Globus pallidus (tissue), 1 donor: Measurements from ENCODE around the gene LDB2.

ENCODE experiments used
- DNase-seq: peaks from one replicate; pipeline ENCODE4 v3.0.0-alpha.2; 2015; ENCODE audit warnings: low spot score

LDB2 gene

GRCh38 chr4:16685536-16685935, 212.9 kb downstream of the LDB2 start:
- DNase-seq = no peak

- DNase-seq = no peak
These were observed 213.5 kb downstream of the LDB2 start for GRCh38 chr4:16684935-16685334.

GRCh38 chr4:16684097-16684496, 214.3 kb downstream of the LDB2 start:
- DNase-seq = no peak

- no peak for DNase-seq
These were observed 215.5 kb downstream of the LDB2 start for GRCh38 chr4:16682975-16683374.

GRCh38 chr4:16677001-16677944, 221.2 kb downstream of the LDB2 start:
- DNase-seq = no peak

GRCh38 chr4:16676230-16676770, 222.1 kb downstream of the LDB2 start:
- no peak for DNase-seq

- no peak for DNase-seq
These were observed 224.4 kb downstream of the LDB2 start for GRCh38 chr4:16674082-16674481.

- DNase-seq = no peak
These were observed 226.0 kb downstream of the LDB2 start for GRCh38 chr4:16672421-16672820.

GRCh38 chr4:16671741-16672140, 226.7 kb downstream of the LDB2 start:
- DNase-seq = no peak

GRCh38 chr4:16670727-16671126, 227.7 kb downstream of the LDB2 start:
- no peak for DNase-seq

- no peak for DNase-seq
These were observed 229.4 kb downstream of the LDB2 start for GRCh38 chr4:16669036-16669435.

GRCh38 chr4:16668488-16668887, 230.0 kb downstream of the LDB2 start:
- no peak for DNase-seq

- DNase-seq = no peak
These were observed 231.0 kb downstream of the LDB2 start for GRCh38 chr4:16667464-16667863.

GRCh38 chr4:16665942-16666551, 232.4 kb downstream of the LDB2 start:
- no peak for DNase-seq

GRCh38 chr4:16663732-16664131, 234.7 kb downstream of the LDB2 start:
- no peak for DNase-seq

GRCh38 chr4:16663307-16663706, 235.1 kb downstream of the LDB2 start:
- no peak for DNase-seq

- no peak for DNase-seq
These were observed 236.6 kb downstream of the LDB2 start for GRCh38 chr4:16661813-16662212.

GRCh38 chr4:16660656-16661055, 237.8 kb downstream of the LDB2 start:
- no peak for DNase-seq

- DNase-seq = peak; percentile 68
These were observed 238.8 kb downstream of the LDB2 start for GRCh38 chr4:16659694-16660093.

- DNase-seq = no peak
These were observed 239.4 kb downstream of the LDB2 start for GRCh38 chr4:16659079-16659478.

GRCh38 chr4:16658183-16658582, 240.3 kb downstream of the LDB2 start:
- DNase-seq = no peak

- DNase-seq = no peak
These were observed 243.3 kb downstream of the LDB2 start for GRCh38 chr4:16655111-16655510.

GRCh38 chr4:16652732-16653305, 245.6 kb downstream of the LDB2 start:
- DNase-seq = no peak
